H9 (cell line): ENCODE results near the gene TSPOAP1. TPM values are rescaled to one million over a fixed set of nuclear protein-coding genes. Genes with fewer than 3 reads are reported as not detected.

Experiments used
- DNase-seq: peaks from one replicate; pipeline ENCODE4 v3.0.0-alpha.2; 2017
- H2AFZ ChIP-seq: one replicate; pipeline ENCODE4 v1.6.1; 2013; ENCODE audit warnings: mild to moderate bottlenecking, low read length, control low read depth, moderate library complexity
- H2AK5ac ChIP-seq: 2 replicates; pipeline ENCODE4 v1.6.1; 2013; ENCODE audit warnings: low read length, control low read depth, mixed read lengths; ENCODE audit not compliant: insufficient read length
- H2BK120ac ChIP-seq: one replicate; pipeline ENCODE4 v1.6.1; 2013; ENCODE audit warnings: low read depth, mild to moderate bottlenecking, low read length, control low read depth, inconsistent platforms; ENCODE audit not compliant: poor library complexity, severe bottlenecking
- H2BK12ac ChIP-seq: 2 replicates; pipeline ENCODE4 v1.6.1; 2013; ENCODE audit warnings: low read length, control low read depth, mixed read lengths, low read depth; ENCODE audit not compliant: insufficient read length
- H2BK15ac ChIP-seq: 2 replicates; pipeline ENCODE4 v1.6.1; 2013; ENCODE audit warnings: low read depth, low read length, control low read depth
- H2BK20ac ChIP-seq: one replicate; pipeline ENCODE4 v1.6.1; 2013; ENCODE audit warnings: low read depth, mild to moderate bottlenecking, low read length, control low read depth, inconsistent platforms; ENCODE audit not compliant: poor library complexity, severe bottlenecking
- H2BK5ac ChIP-seq: 2 replicates; pipeline ENCODE4 v1.6.1; 2013; ENCODE audit warnings: low read length, control low read depth, mixed read lengths; ENCODE audit not compliant: insufficient read length
- H3K14ac ChIP-seq: 2 replicates; pipeline ENCODE4 v1.6.1; 2013; ENCODE audit warnings: low read length, control low read depth; ENCODE audit not compliant: insufficient read depth
- H3K18ac ChIP-seq: 2 replicates; pipeline ENCODE4 v1.6.1; 2013; ENCODE audit warnings: low read depth, mild to moderate bottlenecking, mixed read lengths, low read length, control low read depth; ENCODE audit not compliant: insufficient read length
- H3K23ac ChIP-seq: 2 replicates; pipeline ENCODE4 v1.6.1; 2013; ENCODE audit warnings: low read length, control low read depth, mixed read lengths, low read depth; ENCODE audit not compliant: insufficient read length
- H3K23me2 ChIP-seq: 2 replicates; pipeline ENCODE4 v1.6.1; 2013; ENCODE audit warnings: low read depth, mild to moderate bottlenecking, mixed read lengths, low read length, control low read depth; ENCODE audit not compliant: insufficient read length, poor library complexity, severe bottlenecking
- H3K27ac ChIP-seq: 2 replicates; pipeline ENCODE4 v1.5.1; 2013; ENCODE audit warnings: low read length, control low read depth, mixed read lengths, low read depth; ENCODE audit not compliant: insufficient read length
- H3K27me3 ChIP-seq: 2 replicates; pipeline ENCODE4 v1.6.1; 2013; ENCODE audit warnings: low read length, control low read depth, inconsistent platforms; ENCODE audit not compliant: insufficient read depth
- H3K4ac ChIP-seq: 2 replicates; pipeline ENCODE4 v1.6.1; 2013; ENCODE audit warnings: low read depth, mild to moderate bottlenecking, control low read depth, inconsistent platforms, low read length, moderate library complexity
- H3K4me1 ChIP-seq: 2 replicates; pipeline ENCODE4 v1.6.1; 2013; ENCODE audit warnings: low read length, control low read depth, inconsistent platforms; ENCODE audit not compliant: insufficient read depth
- H3K4me2 ChIP-seq: 2 replicates; pipeline ENCODE4 v1.6.1; 2013; ENCODE audit warnings: low read length, control low read depth, mixed read lengths; ENCODE audit not compliant: insufficient read length, insufficient read depth
- H3K56ac ChIP-seq: 2 replicates; pipeline ENCODE4 v1.6.1; 2013; ENCODE audit warnings: low read depth, mild to moderate bottlenecking, mixed read lengths, low read length, control low read depth; ENCODE audit not compliant: insufficient read length
- H3K79me1 ChIP-seq: 2 replicates; pipeline ENCODE4 v1.6.1; 2013; ENCODE audit warnings: low read depth, mild to moderate bottlenecking, moderate library complexity, low read length, control low read depth, inconsistent platforms; ENCODE audit not compliant: insufficient read depth, poor library complexity, severe bottlenecking
- H3K79me2 ChIP-seq: 2 replicates; pipeline ENCODE4 v1.6.1; 2013; ENCODE audit warnings: low read length, control low read depth, inconsistent platforms; ENCODE audit not compliant: insufficient read depth
- H3K9ac ChIP-seq: 2 replicates; pipeline ENCODE4 v1.6.1; 2013; ENCODE audit warnings: low read length, control low read depth, mixed read lengths; ENCODE audit not compliant: insufficient read length; ENCODE audit errors: extremely low read depth
- H3K9me3 ChIP-seq: one replicate; pipeline ENCODE4 v1.6.1; 2013; ENCODE audit warnings: low read depth, low read length, inconsistent platforms; ENCODE audit not compliant: control insufficient read depth
- H3T11ph ChIP-seq: one replicate; pipeline ENCODE4 v1.6.1; 2013; ENCODE audit warnings: mild to moderate bottlenecking, low read length, control low read depth, inconsistent platforms
- H4K20me1 ChIP-seq: one replicate; pipeline ENCODE4 v1.6.1; 2013; ENCODE audit not compliant: control insufficient read depth, insufficient read length, insufficient read depth
- H4K5ac ChIP-seq: 2 replicates; pipeline ENCODE4 v1.6.1; 2013; ENCODE audit warnings: low read depth, mild to moderate bottlenecking, mixed read lengths, low read length, control low read depth; ENCODE audit not compliant: insufficient read length
- H4K8ac ChIP-seq: replicated peaks from 2 replicates; pipeline ENCODE4 v1.6.1; 2013; ENCODE audit warnings: low read length, control low read depth, mixed read lengths, low read depth; ENCODE audit not compliant: insufficient read length
- H4K91ac ChIP-seq: 2 replicates; pipeline ENCODE4 v1.6.1; 2013; ENCODE audit warnings: low read depth, mild to moderate bottlenecking, moderate library complexity, mixed read lengths, low read length, control low read depth; ENCODE audit not compliant: insufficient read length
- H3K27ac Mint-ChIP-seq, 3 experiments: 2 replicates in 2 of 3; 3 replicates in 1 of 3; pipeline ENCODE4 v1.8.0; 2020 to 2021; ENCODE audit warnings: mixed read lengths in 3 of 3, mild to moderate bottlenecking in 1 of 3, moderate library complexity in 1 of 3
- H3K27me3 Mint-ChIP-seq: 2 replicates; pipeline ENCODE4 v1.8.0; 2021; ENCODE audit warnings: low read depth, mild to moderate bottlenecking, moderate library complexity, mixed read lengths
- H3K36me3 Mint-ChIP-seq, 3 experiments: 2 replicates in 2 of 3; 3 replicates in 1 of 3; pipeline ENCODE4 v1.8.0; 2020 to 2021; ENCODE audit warnings: low read depth in 3 of 3, mixed read lengths in 3 of 3; ENCODE audit not compliant: insufficient read depth in 1 of 3
- H3K4me1 Mint-ChIP-seq, 2 experiments: 2 replicates each; pipeline ENCODE4 v1.8.0; 2020; ENCODE audit warnings: mixed read lengths in 2 of 2
- H3K4me3 Mint-ChIP-seq, 2 experiments: 2 replicates in 1 of 2; 3 replicates in 1 of 2; pipeline ENCODE4 v1.8.0; 2020 to 2021; ENCODE audit warnings: mild to moderate bottlenecking in 2 of 2, mixed read lengths in 2 of 2, moderate library complexity in 1 of 2
- H3K9me3 Mint-ChIP-seq, 2 experiments: 2 replicates in 1 of 2; 3 replicates in 1 of 2; pipeline ENCODE4 v1.8.0; 2020; ENCODE audit warnings: mild to moderate bottlenecking in 2 of 2, mixed read lengths in 2 of 2, moderate library complexity in 1 of 2
- WGBS: extraction: QIAGEN DNeasy Blood & Tissue Kit; methylation state at CpG from one replicate; pipeline ENCODE4 v1.1.7; 2013; ENCODE audit warnings: missing lambda C conversion rate, low lambda C conversion rate, mixed read lengths; ENCODE audit not compliant: insufficient read length; ENCODE audit errors: extremely low coverage; 5-methylcytosine and 5-hydroxymethylcytosine counted together
- total RNA-seq: library from RNA; stranded (reverse); gene quantifications from 2 replicates; pipeline ENCODE4 v1.2.1, GENCODE V29; 2021
- TF ChIP-seq, protein P1 (sequence below): fragments of 200-600 bp; sonication (generic); conservative IDR thresholded peaks from 3 replicates; pipeline ENCODE4 v1.8.0; 2021; ENCODE audit warnings: antibody characterized with exemption, mild to moderate bottlenecking

Gene TSPOAP1
- total RNA-seq, 1 experiment from 2014 or later = 17.3 TPM

DNA sequence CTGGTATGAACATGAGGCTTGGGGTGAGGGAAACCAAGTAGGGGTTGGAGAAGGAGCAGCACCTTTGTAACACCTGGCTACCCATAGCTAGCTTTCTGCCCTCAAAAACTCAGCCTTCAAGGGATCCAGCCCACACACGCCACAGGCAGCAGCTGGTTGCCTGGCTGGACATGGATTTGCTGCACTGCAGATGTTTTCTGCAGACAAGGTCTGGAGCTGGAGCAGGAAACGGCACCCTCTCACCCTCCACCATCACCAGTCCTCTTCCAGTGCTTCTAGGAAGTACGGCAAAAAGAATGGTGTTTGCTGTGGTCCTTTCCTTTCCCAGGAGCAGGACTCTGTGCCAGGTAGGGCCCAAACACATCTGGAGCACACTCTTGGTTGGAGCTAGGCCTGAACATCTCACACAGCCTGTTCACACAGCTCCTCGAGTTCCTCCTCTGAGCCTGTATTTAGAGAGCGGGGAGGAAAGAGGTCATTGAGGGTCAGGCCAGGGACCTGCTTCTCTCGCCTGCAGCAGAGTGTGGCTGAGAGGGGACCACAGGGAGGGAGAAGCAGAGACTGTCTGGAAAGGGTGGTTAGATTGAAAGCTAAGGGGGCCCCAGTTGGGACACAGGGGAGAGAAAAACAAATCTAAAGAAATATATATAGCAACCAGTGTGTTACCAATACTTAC lies 26.1 kb upstream of the TSPOAP1 start:
- peak overlapping the region; percentile 12 for H2BK12ac ChIP-seq
- H3K56ac ChIP-seq = no peak overlapping the region
- H3K9me3 Mint-ChIP-seq = no peaks in the 10 kb centered on the region
- WGBS = no CpG with 5 or more reads among the region's 6 CpGs
- H4K20me1 ChIP-seq = no peaks in the 10 kb centered on the region
- H3K23ac ChIP-seq = no peak overlapping the region
- no peak overlapping the region for H2BK120ac ChIP-seq
- no peak overlapping the region for H2AFZ ChIP-seq
- no peak overlapping the region for H4K8ac ChIP-seq
- no peak overlapping the region for H3K4me2 ChIP-seq
- no peaks in the 10 kb centered on the region for H3K9me3 ChIP-seq
- no peak for DNase-seq
- no peak overlapping the region for H3T11ph ChIP-seq
- TF ChIP-seq, protein P1, sequence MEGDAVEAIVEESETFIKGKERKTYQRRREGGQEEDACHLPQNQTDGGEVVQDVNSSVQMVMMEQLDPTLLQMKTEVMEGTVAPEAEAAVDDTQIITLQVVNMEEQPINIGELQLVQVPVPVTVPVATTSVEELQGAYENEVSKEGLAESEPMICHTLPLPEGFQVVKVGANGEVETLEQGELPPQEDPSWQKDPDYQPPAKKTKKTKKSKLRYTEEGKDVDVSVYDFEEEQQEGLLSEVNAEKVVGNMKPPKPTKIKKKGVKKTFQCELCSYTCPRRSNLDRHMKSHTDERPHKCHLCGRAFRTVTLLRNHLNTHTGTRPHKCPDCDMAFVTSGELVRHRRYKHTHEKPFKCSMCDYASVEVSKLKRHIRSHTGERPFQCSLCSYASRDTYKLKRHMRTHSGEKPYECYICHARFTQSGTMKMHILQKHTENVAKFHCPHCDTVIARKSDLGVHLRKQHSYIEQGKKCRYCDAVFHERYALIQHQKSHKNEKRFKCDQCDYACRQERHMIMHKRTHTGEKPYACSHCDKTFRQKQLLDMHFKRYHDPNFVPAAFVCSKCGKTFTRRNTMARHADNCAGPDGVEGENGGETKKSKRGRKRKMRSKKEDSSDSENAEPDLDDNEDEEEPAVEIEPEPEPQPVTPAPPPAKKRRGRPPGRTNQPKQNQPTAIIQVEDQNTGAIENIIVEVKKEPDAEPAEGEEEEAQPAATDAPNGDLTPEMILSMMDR = no peak
- peaks cover 12 to 15% of the 10 kb centered on the region in 2 experiments for H3K4me1 Mint-ChIP-seq
- H3K27ac Mint-ChIP-seq = peak overlapping the region in 1 of 3 experiments; percentile 68; a peak in 1 of 7 replicates
- no peak overlapping the region for H4K5ac ChIP-seq
- no peak overlapping the region for H3K18ac ChIP-seq
- no peak overlapping the region; the same call in 1 of the 2 replicates for H3K14ac ChIP-seq
- peaks cover 5% of the 10 kb centered on the region; the same call in 1 of the 2 replicates for H3K79me2 ChIP-seq
- H2AK5ac ChIP-seq = no peak overlapping the region
- no peak overlapping the region for H4K91ac ChIP-seq
- H3K4ac ChIP-seq = no peak overlapping the region
- H3K9ac ChIP-seq = no peak overlapping the region
- H3K27me3 Mint-ChIP-seq = peaks cover 5% of the 10 kb centered on the region; the same call in 1 of the 2 replicates
- no peak overlapping the region for H2BK5ac ChIP-seq
- no peak overlapping the region for H2BK20ac ChIP-seq
- H3K27me3 ChIP-seq = no peaks in the 10 kb centered on the region
- H3K4me3 Mint-ChIP-seq = no peak overlapping the region
- no peak overlapping the region for H3K27ac ChIP-seq
- H2BK15ac ChIP-seq = no peak overlapping the region
- peaks cover 6 to 13% (median 12%) of the 10 kb centered on the region in 3 experiments; a peak in 6 of 7 replicates for H3K36me3 Mint-ChIP-seq
- H3K23me2 ChIP-seq = peaks cover 10% of the 10 kb centered on the region
- H3K4me1 ChIP-seq = no peaks in the 10 kb centered on the region
- H3K79me1 ChIP-seq = peaks cover 2% of the 10 kb centered on the region
